HG02759 (cell line): Measurements from ENCODE around the gene GARNL3.

ENCODE experiments used
- ATAC-seq: cut with Tn5 transposase; IDR thresholded peaks from one replicate; pipeline ENCODE4 v1.9.1; 2021; ENCODE audit warnings: mild to moderate bottlenecking, moderate library complexity; ENCODE audit not compliant: unreplicated experiment

Gene GARNL3

DNA sequence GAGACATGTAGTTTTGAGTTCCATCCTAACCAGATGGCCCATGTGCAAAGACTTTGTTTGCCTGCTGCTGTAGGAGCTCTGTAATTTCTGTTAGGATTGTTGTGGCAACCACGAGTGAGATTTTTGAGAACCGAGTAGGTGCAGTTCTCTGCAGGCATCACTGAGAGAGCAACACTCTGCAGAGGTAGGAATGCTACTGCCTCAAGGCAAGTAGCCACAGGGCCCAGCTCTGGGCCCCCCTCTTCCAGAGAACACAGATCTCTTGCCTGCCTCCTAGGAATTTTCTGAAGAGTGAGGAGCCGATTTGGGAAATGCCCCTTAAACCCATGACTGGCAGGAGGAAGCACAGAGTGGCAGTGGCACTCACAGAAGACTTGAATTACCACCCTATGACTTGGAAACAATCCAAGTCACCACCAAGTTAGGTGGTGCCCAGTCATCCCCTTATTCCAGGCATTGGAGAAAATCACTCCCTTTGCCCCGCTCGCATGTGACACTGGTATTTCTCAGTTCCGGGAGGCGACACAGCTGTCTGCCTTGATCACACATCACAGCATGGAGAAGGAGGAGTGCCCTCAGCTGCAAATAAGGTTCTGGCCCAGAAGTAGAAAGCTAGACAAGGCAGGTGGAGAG lies 79.9 kb downstream of the GARNL3 start:
- ATAC-seq, result no peak

DNA sequence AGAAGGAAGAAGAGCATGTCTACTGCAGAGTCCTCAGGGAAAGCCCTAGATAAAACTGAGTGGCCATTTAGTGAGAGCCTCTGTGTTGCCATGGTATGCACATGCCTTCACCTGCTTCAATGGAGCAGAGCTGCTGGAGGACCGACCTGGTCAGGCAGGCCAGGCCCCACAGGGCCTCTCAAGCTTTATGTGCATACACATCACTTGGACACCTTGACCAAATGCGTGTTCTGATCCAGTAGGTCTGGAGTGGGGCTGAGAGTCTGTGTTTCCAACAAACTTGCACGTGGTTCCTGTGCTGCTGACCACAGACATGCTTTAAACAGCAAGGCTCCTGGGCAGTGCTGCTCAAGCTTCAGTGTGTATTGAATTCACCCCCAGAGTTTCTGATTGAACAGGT lies 81.0 kb downstream of the GARNL3 start:
- no peak for ATAC-seq

GRCh38 chr9:127346584-127346983 lies 82.0 kb downstream of the GARNL3 start:
- ATAC-seq, result no peak

- ATAC-seq, result no peak
Measured at GRCh38 chr9:127347831-127348776, 83.5 kb downstream of the GARNL3 start.

DNA sequence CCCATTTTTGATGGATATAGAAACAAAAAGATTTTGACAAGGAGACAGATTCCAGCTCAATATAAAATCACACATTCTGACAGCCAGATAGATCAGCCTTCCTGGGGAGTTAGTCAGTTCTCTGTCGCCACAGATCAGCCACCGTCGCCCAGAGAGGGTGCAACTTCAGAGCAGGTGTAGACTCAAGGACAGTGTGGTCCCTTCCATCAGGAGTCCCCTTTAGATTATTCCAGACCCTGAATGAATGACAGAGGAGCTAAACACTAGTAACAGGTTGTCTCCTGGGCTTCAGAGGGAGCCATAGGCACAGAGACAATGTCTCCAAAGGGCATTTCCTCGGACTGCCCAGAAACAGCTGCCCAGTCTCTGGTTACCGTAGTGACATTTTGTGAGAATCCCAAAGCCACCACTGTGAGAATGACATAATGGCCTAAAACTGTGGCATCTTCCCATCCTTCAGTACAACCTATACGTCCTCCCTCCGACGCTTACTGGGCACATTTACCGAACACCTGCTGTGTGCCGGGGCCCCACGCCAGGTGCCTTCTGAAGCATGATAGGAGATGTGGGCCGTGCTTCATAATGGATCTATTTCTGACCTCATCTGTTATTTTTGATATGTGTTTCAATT lies 85.0 kb downstream of the GARNL3 start:
- ATAC-seq, result no peak

DNA sequence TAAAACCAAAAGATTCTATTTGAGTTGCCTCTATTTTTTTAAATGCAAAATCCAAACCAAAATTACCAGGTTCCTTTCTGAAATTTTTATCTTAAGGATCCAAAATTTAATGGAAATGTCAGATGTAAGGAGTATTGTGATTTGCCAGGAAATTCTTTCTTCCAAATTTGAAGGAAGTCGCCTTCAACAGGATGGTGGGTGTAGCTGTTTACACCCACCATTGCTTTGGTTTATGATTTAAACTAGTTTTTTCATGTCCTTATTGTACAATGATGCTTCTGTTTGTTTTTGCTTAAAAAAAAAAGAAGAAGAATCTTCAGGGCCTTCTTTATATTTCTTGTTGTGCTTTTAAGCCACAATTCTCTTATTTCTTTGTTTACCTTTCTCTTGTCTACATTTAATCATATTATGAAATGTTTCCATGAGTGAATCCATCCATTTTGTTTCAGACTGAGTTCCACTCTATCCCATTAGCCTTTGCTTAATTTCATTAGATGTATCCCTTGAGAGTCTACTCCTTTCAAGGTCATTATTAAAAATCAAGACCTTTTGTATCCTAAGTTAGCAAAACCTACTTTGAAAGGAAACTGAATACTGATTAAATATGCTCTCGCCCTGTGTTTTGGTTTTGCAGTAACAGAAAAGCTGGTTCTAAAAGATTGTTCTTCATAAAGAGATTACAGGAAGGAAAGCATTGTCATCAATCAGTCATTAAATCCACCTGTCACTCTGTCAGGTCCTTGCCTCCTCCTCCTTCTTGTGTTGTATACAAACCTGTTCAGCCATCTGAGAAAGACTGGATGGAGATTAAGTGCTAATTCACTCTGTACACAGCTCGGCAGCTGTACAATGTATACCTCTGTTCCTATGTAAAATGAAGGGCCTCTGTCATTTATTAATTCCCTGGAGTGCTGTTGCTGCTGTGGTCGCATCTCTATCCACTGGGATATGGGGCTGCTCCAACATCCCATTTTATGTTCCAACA lies 86.9 kb downstream of the GARNL3 start:
- ATAC-seq, result no peak

- no peak for ATAC-seq
Measured at GRCh38 chr9:127353882-127354281, 89.3 kb downstream of the GARNL3 start.

GRCh38 chr9:127356906-127357305 lies 92.3 kb downstream of the GARNL3 start:
- ATAC-seq, result no peak

- no peak for ATAC-seq
Measured at GRCh38 chr9:127358023-127358535, 93.5 kb downstream of the GARNL3 start.

GRCh38 chr9:127358770-127359169 lies 94.2 kb downstream of the GARNL3 start:
- ATAC-seq, result no peak

DNA sequence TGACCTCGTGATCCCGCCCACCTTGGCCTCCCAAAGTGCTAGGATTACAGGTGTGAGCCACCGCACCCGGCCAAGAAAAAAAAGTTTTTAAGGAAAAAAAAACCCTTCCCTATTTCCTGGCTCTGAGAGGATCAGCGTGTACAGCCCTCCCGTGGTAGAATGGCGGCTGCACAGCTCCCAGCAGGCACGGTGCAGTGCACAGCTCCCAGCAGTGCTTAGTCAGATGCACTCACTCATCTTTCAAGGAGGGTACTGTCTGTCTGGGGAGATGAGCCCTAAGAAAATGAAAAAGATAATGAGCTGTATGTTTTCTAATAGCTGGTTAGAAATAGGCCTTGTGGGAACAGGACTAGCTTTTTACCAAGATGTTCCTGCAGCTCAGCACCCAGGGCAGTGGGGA lies 95.7 kb downstream of the GARNL3 start:
- ATAC-seq, result no peak

GRCh38 chr9:127360829-127361228 lies 96.3 kb downstream of the GARNL3 start:
- ATAC-seq, result no peak

- no peak for ATAC-seq
Measured at GRCh38 chr9:127361561-127361960, 97.0 kb downstream of the GARNL3 start.

- no peak for ATAC-seq
Measured at GRCh38 chr9:127362829-127363228, 98.3 kb downstream of the GARNL3 start.

- no peak for ATAC-seq
Measured at GRCh38 chr9:127365461-127365860, 100.9 kb downstream of the GARNL3 start.

GRCh38 chr9:127366594-127366993 lies 102.0 kb downstream of the GARNL3 start:
- no peak for ATAC-seq

DNA sequence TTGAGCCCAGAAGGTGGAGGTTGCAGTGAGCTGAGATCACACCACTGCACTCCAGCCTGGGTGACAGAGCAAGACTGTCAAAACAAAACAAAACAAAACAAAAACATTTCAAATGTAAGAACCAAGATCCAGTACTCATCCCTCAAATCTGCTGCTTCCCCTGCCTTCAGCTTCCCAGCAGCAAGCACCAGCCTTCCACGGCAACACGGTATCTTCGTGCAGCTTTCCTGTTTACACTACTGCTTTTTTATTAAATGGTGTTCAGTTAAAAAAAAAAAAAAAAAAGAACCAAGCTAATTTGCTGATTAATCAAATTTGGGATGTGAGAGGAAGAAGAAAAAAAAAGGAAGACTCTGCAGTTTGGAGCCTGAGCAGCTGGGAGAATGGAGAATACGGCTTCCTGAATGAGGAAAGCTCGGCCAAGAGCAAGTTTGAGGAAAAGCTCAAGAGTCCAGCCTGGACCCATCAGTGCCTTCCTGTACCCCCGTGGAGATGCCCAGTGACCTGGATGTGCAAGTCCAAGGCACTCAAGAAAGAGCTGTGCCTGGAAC lies 104.4 kb downstream of the GARNL3 start:
- ATAC-seq, result no peak

DNA sequence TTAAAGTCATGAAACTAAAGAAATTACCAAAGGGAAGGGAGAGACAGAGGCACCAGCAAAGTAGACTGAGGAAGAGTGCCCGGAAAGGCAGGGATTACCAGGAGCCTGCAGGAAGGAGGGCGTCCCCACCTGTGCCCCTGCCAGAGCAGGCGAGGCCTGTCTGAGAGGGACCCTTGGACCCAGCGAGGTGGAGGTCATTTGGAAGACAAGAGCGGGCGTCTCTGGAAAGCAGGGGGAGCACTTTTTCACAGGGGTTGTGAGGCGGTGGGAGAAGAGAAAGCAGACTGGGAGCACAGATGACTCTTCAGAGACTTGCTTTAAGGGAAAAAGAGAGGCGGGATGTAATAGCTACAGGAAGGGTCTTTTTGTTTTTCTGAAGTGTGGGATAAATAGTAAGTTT lies 104.9 kb downstream of the GARNL3 start:
- ATAC-seq, result no peak

- ATAC-seq, result no peak
Measured at GRCh38 chr9:127370147-127370579, 105.6 kb downstream of the GARNL3 start.
